SH-SY5Y (cell line): ENCODE measurements around the gene SNUPN.

Experiments used
- GATA2 ChIP-seq: IDR thresholded peaks from 2 replicates; pipeline ENCODE4 v1.6.1; 2011; ENCODE audit warnings: mild to moderate bottlenecking, low read depth, low read length
- GATA3 ChIP-seq: IDR thresholded peaks from 2 replicates; pipeline ENCODE4 v1.6.1; 2011; ENCODE audit warnings: low read depth, mild to moderate bottlenecking, low read length, moderate library complexity

GRCh38 chr15:75650908-75651809 is 25.6 kb upstream of the SNUPN start:
- no peak for TF ChIP-seq GATA2
- TF ChIP-seq GATA3, result no peak
